Suprapubic skin (tissue), 4 donors: ENCODE measurements around the gene TPI1. TPM values are rescaled to one million over a fixed set of nuclear protein-coding genes. Genes with fewer than 3 reads are reported as not detected.

ENCODE experiments used
- DNase-seq, 2 donors: peaks; one replicate each; pipeline ENCODE4 v3.0.0-alpha.2; 2019; ENCODE audit warnings: low spot score in 2 of 2
- H3K27ac ChIP-seq: fragments of 200-600 bp; sonication (generic); one replicate; pipeline ENCODE4 v1.5.1; 2019
- H3K27me3 ChIP-seq: fragments of 200-600 bp; sonication (generic); one replicate; pipeline ENCODE4 v1.5.1; 2019
- H3K36me3 ChIP-seq: fragments of 200-600 bp; sonication (generic); one replicate; pipeline ENCODE4 v1.5.1; 2019
- H3K4me1 ChIP-seq: fragments of 200-600 bp; sonication (generic); one replicate; pipeline ENCODE4 v1.5.1; 2019
- H3K4me3 ChIP-seq: fragments of 200-600 bp; sonication (generic); one replicate; pipeline ENCODE4 v1.5.1; 2019; ENCODE audit warnings: mild to moderate bottlenecking
- H3K9me3 ChIP-seq: fragments of 200-600 bp; sonication (generic); one replicate; pipeline ENCODE4 v1.5.1; 2019
- EP300 ChIP-seq: sonication (generic); formaldehyde crosslinking; IDR thresholded peaks from one replicate; pipeline ENCODE4 v1.6.1; 2017; ENCODE audit warnings: antibody characterized with exemption
- POLR2A ChIP-seq, 2 donors: fragments of 450-650 bp; IDR thresholded peaks; one replicate each; pipeline ENCODE4 v1.6.1; 2017; ENCODE audit warnings: antibody characterized with exemption in 2 of 2, mild to moderate bottlenecking in 2 of 2, moderate library complexity in 2 of 2
- POLR2AphosphoS5 ChIP-seq, 3 donors: sonication (generic); formaldehyde crosslinking; IDR thresholded peaks; one replicate each; pipeline ENCODE4 v1.6.1; 2017; ENCODE audit warnings: antibody characterized with exemption in 3 of 3
- WGBS: methylation state at CpG from one replicate; pipeline ENCODE4 v1.1.5; 2018; 5-methylcytosine and 5-hydroxymethylcytosine counted together
- total RNA-seq, 4 donors: library from RNA; depleted of rRNA; stranded (reverse); fragments of >200 nt; gene quantifications; one replicate each; pipeline ENCODE4 v1.1.0, GENCODE V29; 2016
- TF ChIP-seq, protein P1 (sequence below), 2 donors: fragments of 200-600 bp in 1 of 2; fragments of 450-650 bp in 1 of 2; sonication (generic) in 1 of 2; IDR thresholded peaks; one replicate each; pipeline ENCODE4 v1.5.1; 2016 to 2019; ENCODE audit warnings: antibody characterized with exemption in 2 of 2, mild to moderate bottlenecking in 1 of 2, moderate library complexity in 1 of 2

The TPI1 gene
- total RNA-seq, 4 donors from 2014 or later: 185 to 498 (median 405) TPM

DNA sequence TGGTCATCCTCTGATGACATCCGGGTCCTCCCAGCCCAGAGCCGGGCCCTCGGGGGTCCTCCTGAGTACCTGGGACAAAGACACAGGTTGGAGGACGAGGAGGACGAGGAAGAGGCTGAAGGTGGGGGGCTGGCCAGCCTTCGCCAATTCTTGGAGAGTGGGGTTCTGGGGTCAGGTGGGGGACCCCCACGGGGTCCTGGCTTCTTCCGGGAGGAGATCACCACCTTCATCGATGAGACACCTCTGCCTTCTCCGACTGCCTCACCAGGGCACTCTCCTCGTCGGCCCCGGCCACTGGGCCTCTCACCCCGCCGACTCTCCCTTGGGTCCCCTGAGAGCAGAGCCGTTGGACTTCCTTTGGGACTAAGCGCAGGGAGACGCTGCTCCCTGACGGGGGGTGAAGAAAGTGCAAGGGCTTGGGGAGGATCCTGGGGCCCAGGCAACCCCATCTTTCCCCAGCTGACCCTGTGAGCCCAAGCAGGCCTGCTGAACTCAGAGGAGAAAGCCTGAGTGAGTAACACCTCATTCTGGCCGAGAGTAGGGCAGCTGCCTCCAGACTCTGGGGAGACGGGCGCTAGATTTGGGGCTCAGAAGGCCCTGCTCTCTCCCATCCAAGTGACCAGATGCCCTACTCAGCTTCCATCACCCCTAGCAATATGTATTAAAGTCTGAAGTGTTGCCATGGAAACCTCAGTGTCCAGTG, 40.4 kb upstream of the TPI1 start:
- TF ChIP-seq EP300 (no peak), POLR2A (IDR thresholded peaks at IDR 0.05) (no peak), POLR2AphosphoS5 (IDR thresholded peaks at IDR 0.05) (no peak)
- TF ChIP-seq, protein P1, sequence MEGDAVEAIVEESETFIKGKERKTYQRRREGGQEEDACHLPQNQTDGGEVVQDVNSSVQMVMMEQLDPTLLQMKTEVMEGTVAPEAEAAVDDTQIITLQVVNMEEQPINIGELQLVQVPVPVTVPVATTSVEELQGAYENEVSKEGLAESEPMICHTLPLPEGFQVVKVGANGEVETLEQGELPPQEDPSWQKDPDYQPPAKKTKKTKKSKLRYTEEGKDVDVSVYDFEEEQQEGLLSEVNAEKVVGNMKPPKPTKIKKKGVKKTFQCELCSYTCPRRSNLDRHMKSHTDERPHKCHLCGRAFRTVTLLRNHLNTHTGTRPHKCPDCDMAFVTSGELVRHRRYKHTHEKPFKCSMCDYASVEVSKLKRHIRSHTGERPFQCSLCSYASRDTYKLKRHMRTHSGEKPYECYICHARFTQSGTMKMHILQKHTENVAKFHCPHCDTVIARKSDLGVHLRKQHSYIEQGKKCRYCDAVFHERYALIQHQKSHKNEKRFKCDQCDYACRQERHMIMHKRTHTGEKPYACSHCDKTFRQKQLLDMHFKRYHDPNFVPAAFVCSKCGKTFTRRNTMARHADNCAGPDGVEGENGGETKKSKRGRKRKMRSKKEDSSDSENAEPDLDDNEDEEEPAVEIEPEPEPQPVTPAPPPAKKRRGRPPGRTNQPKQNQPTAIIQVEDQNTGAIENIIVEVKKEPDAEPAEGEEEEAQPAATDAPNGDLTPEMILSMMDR (IDR thresholded peaks at IDR 0.05): no peak
- 76% methylated on average over 13 of the region's 22 CpGs for WGBS
- Histone ChIP-seq H3K36me3 (peaks cover 3% of the 10 kb centered on the region), H3K27me3 (peaks cover 37% of the 10 kb centered on the region), H3K9me3 (no peaks in the 10 kb centered on the region), H3K4me3 (no peak overlapping the region), H3K27ac (no peak overlapping the region), H3K4me1 (peaks cover 43% of the 10 kb centered on the region)
- DNase-seq: peak in 1 of 2 donors; percentile 65

DNA sequence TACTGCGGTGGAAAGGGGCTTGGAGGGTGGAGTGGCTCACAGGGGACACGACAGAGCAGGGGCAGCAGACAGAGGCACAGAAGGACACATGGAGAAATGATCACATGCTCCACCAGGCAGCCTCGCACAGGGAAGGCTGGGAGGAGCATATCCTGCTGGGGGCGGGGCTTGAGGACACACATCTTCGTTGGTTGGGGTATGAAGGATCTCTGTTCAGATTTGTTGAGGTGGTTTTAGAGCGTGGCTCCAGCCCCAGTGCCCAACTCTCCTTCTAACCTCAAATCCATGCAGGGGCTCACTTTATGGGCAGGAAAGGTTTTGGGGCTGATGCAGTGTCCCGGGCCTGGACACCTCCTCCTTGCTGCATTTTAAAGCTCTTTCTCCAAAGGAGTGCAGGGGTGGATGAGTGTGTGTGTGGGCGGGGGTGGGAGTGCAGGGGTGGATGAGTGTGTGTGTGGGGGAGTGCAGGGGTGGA, 39.9 kb upstream of the TPI1 start:
- no peak overlapping the region for H3K27ac ChIP-seq
- no peak overlapping the region for H3K4me3 ChIP-seq
- DNase-seq: peak; percentile 90
- TF ChIP-seq, protein P1 (IDR thresholded peaks at IDR 0.05): no peak
- no peak for TF ChIP-seq EP300
- TF ChIP-seq POLR2AphosphoS5 (IDR thresholded peaks at IDR 0.05): no peak
- no peak for TF ChIP-seq POLR2A (IDR thresholded peaks at IDR 0.05)
- peaks cover 40% of the 10 kb centered on the region for H3K4me1 ChIP-seq
- H3K9me3 ChIP-seq: no peaks in the 10 kb centered on the region
- H3K27me3 ChIP-seq: peaks cover 32% of the 10 kb centered on the region
- H3K36me3 ChIP-seq: peaks cover 3% of the 10 kb centered on the region
- 4% methylated on average over 4 of the region's 8 CpGs for WGBS

DNA sequence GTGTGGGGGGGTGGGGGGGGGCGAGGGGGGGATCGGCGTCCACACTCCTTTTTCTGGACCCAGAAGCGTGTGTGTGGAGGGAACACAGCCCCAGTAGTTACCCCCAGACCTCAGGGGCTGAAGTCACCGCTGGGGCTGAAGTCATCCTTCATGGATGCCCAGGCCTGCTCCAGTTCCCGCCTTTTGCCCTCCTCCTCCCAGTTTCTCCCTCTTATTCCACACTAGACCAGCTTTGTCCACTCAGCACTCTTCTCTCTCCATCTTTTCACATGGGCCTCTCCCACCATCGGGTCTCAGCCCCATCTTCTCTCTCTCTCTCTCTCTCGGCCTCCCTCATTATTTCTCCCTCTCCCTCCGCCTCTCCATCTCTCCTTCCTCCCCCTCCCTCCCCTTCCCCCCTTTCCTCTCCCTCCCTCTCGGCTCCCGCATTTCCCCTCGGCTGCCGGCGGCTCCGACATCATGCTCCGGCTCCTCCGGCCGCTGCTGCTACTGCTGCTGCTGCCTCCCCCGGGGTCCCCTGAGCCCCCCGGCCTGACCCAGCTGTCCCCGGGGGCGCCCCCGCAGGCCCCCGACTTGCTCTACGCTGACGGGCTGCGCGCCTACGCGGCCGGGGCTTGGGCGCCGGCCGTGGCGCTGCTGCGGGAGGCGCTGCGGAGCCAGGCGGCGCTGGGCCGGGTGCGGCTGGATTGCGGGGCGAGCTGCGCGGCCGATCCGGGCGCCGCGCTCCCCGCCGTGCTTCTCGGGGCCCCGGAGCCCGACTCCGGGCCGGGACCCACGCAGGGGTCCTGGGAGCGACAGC, 39.1 kb upstream of the TPI1 start, which contains the start of gene P3H3:
Gene P3H3 (plus strand): TSS at position 426 of the 799 bp plus-strand sequence. CDS start 34 bp downstream, at position 460.
- H3K4me1 ChIP-seq: peaks cover 40% of the 10 kb centered on the region
- WGBS: 2% methylated on average over 18 of the region's 60 CpGs
- peak within 1 kb of the TSS; percentile 75 for H3K4me3 ChIP-seq
- H3K9me3 ChIP-seq: no peaks in the 10 kb centered on the region
- peak within 1 kb of the TSS; percentile 57 for H3K27ac ChIP-seq
- H3K36me3 ChIP-seq: peaks cover 5% of the 10 kb centered on the region
- TF ChIP-seq, protein P1 (IDR thresholded peaks at IDR 0.05): no peak
- no peak for TF ChIP-seq POLR2A (IDR thresholded peaks at IDR 0.05)
- H3K27me3 ChIP-seq: peaks cover 24% of the 10 kb centered on the region
- DNase-seq: peak in 1 of 2 donors; percentile 69

DNA sequence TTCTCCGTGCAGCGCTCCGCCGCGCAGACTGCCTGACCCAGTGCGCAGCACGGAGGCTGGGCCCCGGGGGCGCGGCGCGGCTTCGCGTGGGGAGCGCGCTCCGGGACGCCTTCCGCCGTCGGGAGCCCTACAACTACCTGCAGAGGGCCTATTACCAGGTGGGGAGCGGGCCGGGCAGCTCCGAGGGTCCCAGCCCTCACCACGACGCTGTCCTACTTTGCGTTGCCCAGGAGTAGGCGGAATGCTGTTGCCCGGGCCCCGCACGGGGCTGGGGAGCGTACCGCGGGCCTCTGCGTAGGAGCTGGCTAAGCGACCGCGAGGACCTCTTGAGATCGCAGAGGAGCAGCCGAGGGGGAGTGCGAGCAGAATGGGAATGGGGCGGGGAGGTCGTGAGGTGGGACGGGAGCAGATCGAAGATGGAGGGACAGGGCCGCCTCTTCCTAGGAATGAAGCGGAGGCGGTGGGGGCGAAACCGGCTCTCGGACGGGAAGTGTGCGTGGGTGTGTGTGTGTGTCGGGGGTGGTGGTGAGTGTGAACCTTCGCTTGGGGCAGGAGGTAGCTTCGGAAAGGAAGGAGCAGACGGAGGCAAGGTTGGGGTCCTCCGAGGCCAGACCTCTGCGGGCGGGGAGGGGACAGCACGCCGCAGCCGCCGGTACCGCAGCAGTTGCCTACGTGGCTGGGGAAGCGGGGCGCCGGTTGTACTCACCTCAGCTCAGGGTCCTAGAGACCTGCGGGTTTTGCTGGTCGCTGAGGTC, 38.4 kb upstream of the TPI1 start:
- peak in 1 of 2 donors; percentile 70 for DNase-seq
- peak overlapping the region; percentile 75 for H3K4me3 ChIP-seq
- H3K4me1 ChIP-seq: peaks cover 40% of the 10 kb centered on the region
- 0% methylated on average over 39 of the region's 71 CpGs for WGBS
- no peaks in the 10 kb centered on the region for H3K9me3 ChIP-seq
- H3K27me3 ChIP-seq: peaks cover 17% of the 10 kb centered on the region
- H3K36me3 ChIP-seq: peaks cover 10% of the 10 kb centered on the region
- TF ChIP-seq, protein P1 (IDR thresholded peaks at IDR 0.05): no peak
- H3K27ac ChIP-seq: peak overlapping the region; percentile 57
